Hepatocyte (in vitro differentiated cells): Measurements from ENCODE around the gene GRID1. TPM values are rescaled to one million over a fixed set of nuclear protein-coding genes. Genes with fewer than 3 reads are reported as not detected.

Source experiments
- DNase-seq: peaks from one replicate; pipeline ENCODE4 v3.0.0-alpha.2; 2016; ENCODE audit warnings: low spot score
- H2AFZ ChIP-seq: fragments of 200-600 bp; sonication (generic); 2 replicates; pipeline ENCODE4 v1.6.0; 2016; ENCODE audit warnings: antibody characterized with exemption, mild to moderate bottlenecking
- H3K27ac ChIP-seq: fragments of 200-600 bp; sonication (generic); 2 replicates; pipeline ENCODE4 v1.5.1; 2016; ENCODE audit warnings: mild to moderate bottlenecking
- H3K27me3 ChIP-seq: fragments of 200-600 bp; sonication (generic); 2 replicates; pipeline ENCODE4 v1.6.1; 2016
- H3K36me3 ChIP-seq: fragments of 200-600 bp; sonication (generic); replicated peaks from 2 replicates; pipeline ENCODE4 v1.5.1; 2016; ENCODE audit warnings: low read depth; ENCODE audit not compliant: insufficient read depth
- H3K4me1 ChIP-seq: fragments of 200-600 bp; sonication (generic); 2 replicates; pipeline ENCODE4 v1.5.1; 2016; ENCODE audit warnings: mild to moderate bottlenecking, moderate library complexity; ENCODE audit not compliant: insufficient read depth
- H3K4me2 ChIP-seq: fragments of 200-600 bp; sonication (generic); 2 replicates; pipeline ENCODE4 v1.6.0; 2016
- H3K4me3 ChIP-seq: fragments of 200-600 bp; sonication (generic); 2 replicates; pipeline ENCODE4 v1.5.1; 2016; ENCODE audit warnings: mild to moderate bottlenecking
- H3K79me2 ChIP-seq: fragments of 200-600 bp; sonication (generic); 2 replicates; pipeline ENCODE4 v1.6.0; 2017; ENCODE audit warnings: mild to moderate bottlenecking
- H3K9me2 ChIP-seq: fragments of 200-600 bp; sonication (generic); replicated peaks from 2 replicates; pipeline ENCODE4 v1.6.0; 2017; ENCODE audit warnings: mild to moderate bottlenecking; ENCODE audit not compliant: insufficient read depth
- H3K9me3 ChIP-seq: fragments of 200-600 bp; sonication (generic); 2 replicates; pipeline ENCODE4 v1.5.1; 2016; ENCODE audit warnings: low read depth, mild to moderate bottlenecking
- H4K20me1 ChIP-seq: fragments of 200-600 bp; sonication (generic); 2 replicates; pipeline ENCODE4 v1.6.0; 2016; ENCODE audit warnings: mild to moderate bottlenecking; ENCODE audit not compliant: insufficient read depth, poor library complexity, severe bottlenecking
- EZH2 ChIP-seq: fragments of 200-600 bp; sonication (generic); IDR thresholded peaks from 2 replicates; pipeline ENCODE4 v1.6.1; 2016; ENCODE audit warnings: antibody characterized with exemption, mild to moderate bottlenecking, borderline replicate concordance
- EZH2phosphoT487 ChIP-seq: fragments of 200-600 bp; sonication (generic); IDR thresholded peaks from one replicate; pipeline ENCODE4 v1.6.1; 2018; ENCODE audit warnings: antibody characterized with exemption, mild to moderate bottlenecking, low read depth, moderate library complexity; ENCODE audit not compliant: unreplicated experiment, severe bottlenecking
- WGBS: methylation state at CpG from one replicate; pipeline ENCODE4 v1.1.6; 2016; ENCODE audit warnings: low lambda C conversion rate; ENCODE audit errors: missing lambda C conversion rate; 5-methylcytosine and 5-hydroxymethylcytosine counted together
- polyA plus RNA-seq: library from polyadenylated mRNA; unstranded; fragments of >200 nt; fragmentation: Nextera tagmentation; extraction: Ambion mirVana; gene quantifications from 2 replicates; pipeline ENCODE4 v1.2.1, GENCODE V29; 2016
- total RNA-seq: library from RNA; depleted of rRNA; stranded (reverse); fragments of >200 nt; gene quantifications from 2 replicates; pipeline ENCODE4 v1.2.3, GENCODE V29; 2014
- TF ChIP-seq, protein P1 (sequence below): fragments of 200-600 bp; sonication (generic); IDR thresholded peaks from 2 replicates; pipeline ENCODE4 v1.5.1; 2016; ENCODE audit warnings: antibody characterized with exemption, mild to moderate bottlenecking; ENCODE audit not compliant: poor library complexity

GRID1 gene
- total and polyA plus RNA-seq, 2 experiments from 2014 or later: 0.07 to 0.37 TPM

DNA sequence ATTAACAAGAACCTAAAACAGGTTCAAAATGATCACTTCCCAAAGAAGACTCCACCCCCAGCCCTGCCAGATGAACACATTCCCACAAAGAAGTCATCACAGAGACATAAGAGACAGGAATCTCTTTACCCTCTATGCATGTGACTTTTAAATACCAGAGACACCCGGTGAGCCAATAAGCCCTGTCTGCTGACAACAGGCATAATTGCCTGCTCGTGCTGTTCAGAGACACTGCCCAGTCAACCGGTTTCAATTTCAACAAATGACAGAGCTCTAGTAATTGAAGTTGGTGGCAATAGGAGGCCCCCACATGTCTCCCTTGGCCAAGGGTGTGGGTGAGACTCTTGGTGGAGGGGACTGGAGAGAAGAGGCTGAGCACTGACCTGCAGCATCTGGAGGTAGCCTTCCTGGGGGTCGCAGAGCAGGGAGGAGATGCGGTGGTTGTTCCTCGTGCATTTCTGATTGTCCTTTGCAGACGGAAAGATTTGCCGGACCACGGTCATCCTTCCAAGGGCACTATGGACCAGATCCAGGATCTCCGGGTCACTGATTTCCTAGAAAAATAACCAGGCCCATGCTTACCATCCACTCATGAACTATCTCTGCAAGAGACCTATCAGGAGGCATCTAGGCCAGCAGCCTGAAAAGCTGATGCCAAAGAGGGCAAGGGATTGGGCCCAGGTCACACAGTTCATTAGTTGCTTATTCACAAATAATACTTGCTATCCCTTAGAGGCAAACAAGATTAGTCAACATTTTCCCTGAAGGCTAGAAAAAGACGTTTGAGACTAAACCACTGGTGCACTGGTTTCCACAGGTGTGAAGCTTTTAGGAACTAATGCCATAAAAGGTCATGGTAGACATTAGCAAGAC lies 497.7 kb downstream of the GRID1 start:
- Histone ChIP-seq H4K20me1 (no peaks in the 10 kb centered on the region), H3K27ac (no peak overlapping the region), H3K79me2 (no peaks in the 10 kb centered on the region), H3K27me3 (no peaks in the 10 kb centered on the region), H3K9me2 (no peaks in the 10 kb centered on the region), H3K4me2 (no peak overlapping the region), H3K4me1 (peaks cover 9% of the 10 kb centered on the region), H2AFZ (no peak overlapping the region), H3K36me3 (no peaks in the 10 kb centered on the region), H3K9me3 (no peaks in the 10 kb centered on the region), H3K4me3 (no peak overlapping the region)
- no peak for TF ChIP-seq EZH2
- TF ChIP-seq, protein P1, sequence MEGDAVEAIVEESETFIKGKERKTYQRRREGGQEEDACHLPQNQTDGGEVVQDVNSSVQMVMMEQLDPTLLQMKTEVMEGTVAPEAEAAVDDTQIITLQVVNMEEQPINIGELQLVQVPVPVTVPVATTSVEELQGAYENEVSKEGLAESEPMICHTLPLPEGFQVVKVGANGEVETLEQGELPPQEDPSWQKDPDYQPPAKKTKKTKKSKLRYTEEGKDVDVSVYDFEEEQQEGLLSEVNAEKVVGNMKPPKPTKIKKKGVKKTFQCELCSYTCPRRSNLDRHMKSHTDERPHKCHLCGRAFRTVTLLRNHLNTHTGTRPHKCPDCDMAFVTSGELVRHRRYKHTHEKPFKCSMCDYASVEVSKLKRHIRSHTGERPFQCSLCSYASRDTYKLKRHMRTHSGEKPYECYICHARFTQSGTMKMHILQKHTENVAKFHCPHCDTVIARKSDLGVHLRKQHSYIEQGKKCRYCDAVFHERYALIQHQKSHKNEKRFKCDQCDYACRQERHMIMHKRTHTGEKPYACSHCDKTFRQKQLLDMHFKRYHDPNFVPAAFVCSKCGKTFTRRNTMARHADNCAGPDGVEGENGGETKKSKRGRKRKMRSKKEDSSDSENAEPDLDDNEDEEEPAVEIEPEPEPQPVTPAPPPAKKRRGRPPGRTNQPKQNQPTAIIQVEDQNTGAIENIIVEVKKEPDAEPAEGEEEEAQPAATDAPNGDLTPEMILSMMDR: no peak
- no peak for TF ChIP-seq EZH2phosphoT487
- 82% methylated on average over 11 of the region's 11 CpGs for WGBS
- no peak for DNase-seq

DNA sequence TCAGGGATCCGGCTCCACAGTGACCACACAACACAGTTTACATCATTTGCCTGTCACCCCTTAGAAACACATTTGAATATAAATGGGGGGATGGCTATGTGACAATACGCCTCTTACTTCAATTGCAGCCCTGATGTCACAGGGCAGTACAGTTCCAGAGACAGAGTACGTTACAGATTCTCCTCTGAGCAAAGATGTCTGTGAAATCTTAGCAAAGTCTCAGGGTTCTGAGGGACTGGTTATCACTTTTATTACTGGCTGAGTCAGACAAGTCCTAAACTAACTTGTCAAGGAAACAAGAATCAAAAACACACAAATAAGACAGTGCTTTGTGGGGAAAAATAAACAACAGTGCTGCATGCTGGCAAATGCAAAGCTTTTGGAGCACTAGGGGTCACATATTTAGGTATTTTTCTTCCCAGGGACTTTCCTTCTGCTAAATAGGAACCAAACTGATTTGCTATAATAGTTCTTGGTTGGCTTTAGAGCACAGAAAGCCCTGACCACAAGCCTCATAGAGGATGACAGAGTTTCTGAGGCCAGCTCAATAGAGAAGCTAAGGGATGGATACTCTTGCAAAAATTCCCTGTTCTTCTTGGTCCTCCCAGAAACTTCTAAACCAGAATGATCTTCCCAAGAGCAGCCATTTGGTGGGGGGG lies 501.6 kb downstream of the GRID1 start:
- WGBS: 54% methylated on average over 3 of the region's 3 CpGs
- H3K27ac ChIP-seq: peak overlapping the region; percentile 58
- no peak overlapping the region for H3K4me2 ChIP-seq
- H2AFZ ChIP-seq: no peak overlapping the region
- no peaks in the 10 kb centered on the region for H4K20me1 ChIP-seq
- H3K27me3 ChIP-seq: no peaks in the 10 kb centered on the region
- peaks cover 17% of the 10 kb centered on the region for H3K4me1 ChIP-seq
- TF ChIP-seq, protein P1: no peak
- TF ChIP-seq EZH2phosphoT487: no peak
- no peaks in the 10 kb centered on the region for H3K9me3 ChIP-seq
- no peaks in the 10 kb centered on the region for H3K9me2 ChIP-seq
- peak; percentile 30 for DNase-seq
- no peak overlapping the region for H3K4me3 ChIP-seq
- no peaks in the 10 kb centered on the region for H3K79me2 ChIP-seq
- no peaks in the 10 kb centered on the region for H3K36me3 ChIP-seq

DNA sequence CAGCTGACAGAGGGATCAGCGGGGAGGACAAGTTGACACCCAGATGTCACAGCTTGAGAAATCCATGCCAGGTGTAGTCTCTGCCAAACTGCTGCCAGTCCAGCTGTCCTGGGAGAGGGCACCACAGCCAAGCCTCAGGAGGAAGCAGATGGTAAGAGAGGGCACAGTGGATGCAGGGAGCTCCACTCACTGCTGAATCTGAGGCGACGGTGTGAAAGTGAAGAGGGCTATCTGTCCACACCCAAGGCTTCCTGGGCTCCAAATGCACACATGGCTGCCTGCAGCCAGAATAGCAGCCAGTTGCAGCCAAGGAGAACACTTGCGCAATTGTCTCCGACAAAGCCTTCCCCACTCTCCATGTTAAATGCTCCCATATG lies 502.4 kb downstream of the GRID1 start:
- Histone ChIP-seq H3K27me3 (no peaks in the 10 kb centered on the region), H3K36me3 (no peaks in the 10 kb centered on the region), H3K79me2 (no peaks in the 10 kb centered on the region), H3K4me2 (no peak overlapping the region), H2AFZ (no peak overlapping the region), H3K4me3 (no peak overlapping the region), H3K27ac (peak overlapping the region; percentile 49), H3K4me1 (peaks cover 17% of the 10 kb centered on the region), H3K9me2 (no peaks in the 10 kb centered on the region), H3K9me3 (no peaks in the 10 kb centered on the region), H4K20me1 (no peaks in the 10 kb centered on the region)
- 75% methylated on average over 5 of the region's 5 CpGs for WGBS
- TF ChIP-seq EZH2phosphoT487 (no peak), EZH2 (no peak)
- TF ChIP-seq, protein P1: no peak
- no peak for DNase-seq
